ENCODE results near the gene PTPRK. TPM values are rescaled to one million over a fixed set of nuclear protein-coding genes. Genes with fewer than 3 reads are reported as not detected.

Gene PTPRK
- total RNA-seq, 2 donors from 2014 or later = 7.6 to 12.3 TPM

- Mint-ChIP-seq H3K36me3 (ENCODE audit: low read depth) (no peaks in the 10 kb centered on the region), H3K27me3 (peaks cover 10% of the 10 kb centered on the region)
These were observed 162.8 kb downstream of the PTPRK start for GRCh38 chr6:128357392-128358130.

DNA sequence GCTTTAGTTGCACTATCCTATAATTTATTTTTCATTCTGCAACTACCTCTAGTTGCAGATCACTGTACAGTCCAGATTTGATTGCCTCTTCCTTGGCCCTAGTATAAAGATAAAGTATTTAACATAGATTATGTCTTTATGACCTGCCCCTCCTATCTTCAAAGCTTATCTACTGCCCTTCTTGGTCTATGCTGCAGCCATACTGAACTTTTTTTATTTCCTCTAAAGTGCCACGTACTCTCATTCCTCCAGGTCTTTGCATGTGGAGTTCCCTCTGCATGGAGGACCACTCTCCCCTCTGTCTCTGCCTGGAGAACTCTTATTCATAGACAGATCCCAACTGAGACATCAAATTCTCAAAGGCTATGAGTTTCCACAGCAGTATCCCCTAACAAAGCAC lies 168.0 kb downstream of the PTPRK start:
- no peak for ATAC-seq (replicated peaks)
- Mint-ChIP-seq H3K9me3 (no peaks in the 10 kb centered on the region), H3K36me3 (ENCODE audit: low read depth) (no peaks in the 10 kb centered on the region), H3K27ac (no peak overlapping the region), H3K27me3 (peaks cover 6% of the 10 kb centered on the region), H3K4me3 (no peak overlapping the region), H3K4me1 (no peaks in the 10 kb centered on the region)

More at GRCh38 chr6:128357392-128358130, 162.8 kb downstream of the PTPRK start:
- Mint-ChIP-seq H3K9me3 (no peaks in the 10 kb centered on the region), H3K4me1 (no peaks in the 10 kb centered on the region), H3K27ac (no peak overlapping the region), H3K4me3 (no peak overlapping the region)
- no peak for ATAC-seq (replicated peaks)

DNA sequence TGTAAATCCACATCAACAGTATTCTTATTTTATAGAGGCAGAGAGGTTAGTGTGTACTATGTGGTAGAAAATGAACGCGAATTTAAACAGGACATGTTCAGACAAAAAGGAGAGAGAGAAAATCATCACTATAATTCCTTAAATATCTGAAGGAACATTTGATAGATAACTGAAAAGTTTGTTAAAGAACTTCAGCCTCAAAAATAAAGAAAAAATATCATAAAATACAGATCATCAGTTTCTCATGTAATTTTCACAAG lies 169.2 kb downstream of the PTPRK start:
- H3K9me3 Mint-ChIP-seq = no peaks in the 10 kb centered on the region
- ATAC-seq (replicated peaks) = no peak

DNA sequence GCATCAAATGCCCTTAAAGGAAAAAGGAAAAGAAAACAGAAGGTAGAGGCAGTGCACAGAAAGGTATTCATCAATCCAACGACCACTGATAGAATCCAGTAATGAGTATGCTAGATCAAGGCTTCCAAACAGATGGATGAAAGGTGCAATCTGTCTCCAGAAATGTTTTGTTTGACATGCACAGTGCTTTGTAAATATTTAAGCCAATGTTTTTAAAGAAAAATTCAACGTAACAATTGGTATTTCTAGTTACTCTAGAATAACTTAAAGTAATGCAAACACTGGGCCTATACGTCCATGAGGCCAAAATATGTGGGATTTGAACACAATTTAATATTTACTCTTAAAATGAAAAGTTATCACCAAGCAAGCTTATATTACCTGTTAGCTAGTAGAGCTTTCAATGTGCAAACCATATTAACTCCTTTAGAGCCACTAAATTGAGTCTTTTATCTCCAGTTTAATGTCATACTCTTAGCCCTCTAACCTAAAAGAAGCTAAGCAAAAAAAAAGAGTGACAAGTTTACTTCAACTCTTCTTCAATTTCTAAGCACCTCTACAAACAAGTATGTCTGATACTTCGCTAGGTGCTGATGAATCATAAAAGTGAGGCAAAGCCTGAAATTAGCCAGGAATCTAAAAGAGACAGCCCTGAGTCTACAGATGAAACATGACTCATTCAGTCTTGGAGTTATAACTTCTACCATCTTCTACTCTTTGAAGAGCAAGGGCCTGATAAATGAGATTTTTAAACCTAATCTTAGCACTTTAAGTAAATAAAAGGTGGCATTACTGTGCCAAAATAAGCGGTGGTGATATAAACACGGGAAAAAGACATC lies 169.8 kb downstream of the PTPRK start:
- Mint-ChIP-seq H3K27me3 (no peaks in the 10 kb centered on the region), H3K27ac (no peak overlapping the region), H3K9me3 (no peaks in the 10 kb centered on the region), H3K4me1 (no peaks in the 10 kb centered on the region), H3K4me3 (no peak overlapping the region), H3K36me3 (ENCODE audit: low read depth) (no peaks in the 10 kb centered on the region)
- ATAC-seq (replicated peaks) = no peak

More for the DNA sequence above, 169.2 kb downstream of the PTPRK start:
- H3K4me3 Mint-ChIP-seq = no peak overlapping the region
- no peaks in the 10 kb centered on the region for H3K36me3 Mint-ChIP-seq (ENCODE audit: low read depth)
- peaks cover 1% of the 10 kb centered on the region for H3K27me3 Mint-ChIP-seq
- H3K27ac Mint-ChIP-seq = no peak overlapping the region
- H3K4me1 Mint-ChIP-seq = no peaks in the 10 kb centered on the region

DNA sequence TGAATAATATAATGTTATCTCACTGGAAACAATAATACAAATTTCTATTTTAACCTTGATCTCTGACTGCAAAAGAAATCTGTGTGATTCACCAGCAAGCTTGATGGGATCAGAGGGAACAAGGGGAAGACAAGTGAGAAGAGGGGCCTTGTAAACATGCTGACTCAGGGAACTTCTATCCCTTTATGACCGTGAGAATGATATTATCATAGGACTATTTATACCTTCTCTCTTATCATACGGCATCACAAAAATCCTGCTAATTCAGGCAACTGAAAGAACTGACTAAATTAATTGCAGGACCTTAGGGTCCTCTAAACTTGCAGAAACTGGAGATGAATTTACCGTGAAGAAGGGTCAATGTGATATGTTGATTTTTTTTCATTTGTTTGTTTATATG lies 173.3 kb downstream of the PTPRK start:
- no peak overlapping the region for H3K27ac Mint-ChIP-seq
- H3K4me3 Mint-ChIP-seq = no peak overlapping the region
- no peaks in the 10 kb centered on the region for H3K4me1 Mint-ChIP-seq
- H3K36me3 Mint-ChIP-seq (ENCODE audit: low read depth) = no peaks in the 10 kb centered on the region
- no peaks in the 10 kb centered on the region for H3K9me3 Mint-ChIP-seq
- no peak for ATAC-seq (replicated peaks)
- peaks cover 4% of the 10 kb centered on the region for H3K27me3 Mint-ChIP-seq

- H3K27ac Mint-ChIP-seq = no peak overlapping the region
- H3K4me1 Mint-ChIP-seq = no peaks in the 10 kb centered on the region
- no peak for ATAC-seq (replicated peaks)
- no peak overlapping the region for H3K4me3 Mint-ChIP-seq
- H3K27me3 Mint-ChIP-seq = peaks cover 4% of the 10 kb centered on the region
- no peaks in the 10 kb centered on the region for H3K9me3 Mint-ChIP-seq
- H3K36me3 Mint-ChIP-seq (ENCODE audit: low read depth) = no peaks in the 10 kb centered on the region
These were observed 173.8 kb downstream of the PTPRK start for GRCh38 chr6:128346569-128346968.

GRCh38 chr6:128345278-128345677 lies 175.1 kb downstream of the PTPRK start:
- Mint-ChIP-seq H3K9me3 (no peaks in the 10 kb centered on the region), H3K4me1 (no peaks in the 10 kb centered on the region), H3K36me3 (ENCODE audit: low read depth) (no peaks in the 10 kb centered on the region), H3K27me3 (peaks cover 4% of the 10 kb centered on the region), H3K4me3 (no peak overlapping the region), H3K27ac (no peak overlapping the region)
- ATAC-seq (replicated peaks) = no peak

- H3K4me3 Mint-ChIP-seq = no peak overlapping the region
- H3K27ac Mint-ChIP-seq = no peak overlapping the region
- no peaks in the 10 kb centered on the region for H3K4me1 Mint-ChIP-seq
- no peak for ATAC-seq (replicated peaks)
- no peaks in the 10 kb centered on the region for H3K9me3 Mint-ChIP-seq
- no peaks in the 10 kb centered on the region for H3K36me3 Mint-ChIP-seq (ENCODE audit: low read depth)
- peaks cover 4% of the 10 kb centered on the region for H3K27me3 Mint-ChIP-seq
These were observed 176.7 kb downstream of the PTPRK start for GRCh38 chr6:128343706-128344105.

DNA sequence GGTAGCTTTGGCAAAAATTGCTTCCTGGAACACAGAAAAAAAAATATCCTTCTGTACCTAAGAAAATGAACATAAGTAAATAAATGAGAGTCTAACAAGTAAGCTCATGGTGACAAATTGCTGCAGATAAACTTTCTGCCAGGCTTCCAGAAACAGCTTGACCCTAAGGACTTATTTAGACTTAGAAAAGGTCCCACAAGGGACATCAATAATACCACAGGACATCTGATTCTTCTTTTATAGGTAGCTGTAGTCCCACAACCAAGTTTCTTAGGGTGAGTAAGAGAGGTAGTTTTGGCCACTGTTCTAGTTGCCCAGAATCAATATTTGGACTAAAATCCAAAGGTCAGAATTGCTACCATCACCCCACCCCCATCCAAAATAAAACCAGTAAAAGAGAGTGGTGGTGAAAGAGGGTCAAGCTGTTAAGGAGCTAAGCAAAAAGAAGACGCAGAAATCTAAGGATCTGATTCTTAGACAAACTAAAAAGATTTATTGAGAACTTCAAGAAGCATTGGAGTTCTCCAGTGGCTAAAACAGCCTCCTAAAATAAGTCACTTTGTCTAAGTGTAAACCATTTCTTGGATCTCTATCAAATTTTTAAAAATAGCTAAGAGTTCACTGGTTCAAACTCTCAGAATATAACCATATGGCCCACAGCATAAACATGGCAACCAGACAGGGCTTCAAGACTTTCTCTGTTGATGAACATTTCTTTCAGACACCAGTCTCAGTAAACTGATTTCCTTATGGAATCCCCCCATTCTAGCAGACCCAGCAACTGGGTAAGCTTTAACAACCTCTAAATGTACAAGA lies 180.6 kb downstream of the PTPRK start:
- H3K36me3 Mint-ChIP-seq (ENCODE audit: low read depth) = no peaks in the 10 kb centered on the region
- no peaks in the 10 kb centered on the region for H3K4me1 Mint-ChIP-seq
- peaks cover 4% of the 10 kb centered on the region for H3K27me3 Mint-ChIP-seq
- no peaks in the 10 kb centered on the region for H3K9me3 Mint-ChIP-seq
- no peak overlapping the region for H3K27ac Mint-ChIP-seq
- no peak overlapping the region for H3K4me3 Mint-ChIP-seq
- ATAC-seq (replicated peaks) = no peak

- Mint-ChIP-seq H3K4me1 (no peaks in the 10 kb centered on the region), H3K9me3 (no peaks in the 10 kb centered on the region), H3K36me3 (ENCODE audit: low read depth) (no peaks in the 10 kb centered on the region), H3K27ac (no peak overlapping the region), H3K27me3 (peaks cover 2% of the 10 kb centered on the region), H3K4me3 (no peak overlapping the region)
- no peak for ATAC-seq (replicated peaks)
These were observed 182.8 kb downstream of the PTPRK start for GRCh38 chr6:128337619-128338018.

GRCh38 chr6:128336436-128337095 lies 183.8 kb downstream of the PTPRK start:
- Mint-ChIP-seq H3K36me3 (ENCODE audit: low read depth) (no peaks in the 10 kb centered on the region), H3K9me3 (no peaks in the 10 kb centered on the region), H3K27me3 (peaks cover 7% of the 10 kb centered on the region), H3K4me1 (no peaks in the 10 kb centered on the region), H3K4me3 (no peak overlapping the region), H3K27ac (no peak overlapping the region)
- no peak for ATAC-seq (replicated peaks)

GRCh38 chr6:128335963-128336362 lies 184.4 kb downstream of the PTPRK start:
- Mint-ChIP-seq H3K27me3 (peaks cover 7% of the 10 kb centered on the region), H3K9me3 (no peaks in the 10 kb centered on the region), H3K27ac (no peak overlapping the region), H3K4me3 (no peak overlapping the region), H3K4me1 (no peaks in the 10 kb centered on the region), H3K36me3 (ENCODE audit: low read depth) (no peaks in the 10 kb centered on the region)
- no peak for ATAC-seq (replicated peaks)

DNA sequence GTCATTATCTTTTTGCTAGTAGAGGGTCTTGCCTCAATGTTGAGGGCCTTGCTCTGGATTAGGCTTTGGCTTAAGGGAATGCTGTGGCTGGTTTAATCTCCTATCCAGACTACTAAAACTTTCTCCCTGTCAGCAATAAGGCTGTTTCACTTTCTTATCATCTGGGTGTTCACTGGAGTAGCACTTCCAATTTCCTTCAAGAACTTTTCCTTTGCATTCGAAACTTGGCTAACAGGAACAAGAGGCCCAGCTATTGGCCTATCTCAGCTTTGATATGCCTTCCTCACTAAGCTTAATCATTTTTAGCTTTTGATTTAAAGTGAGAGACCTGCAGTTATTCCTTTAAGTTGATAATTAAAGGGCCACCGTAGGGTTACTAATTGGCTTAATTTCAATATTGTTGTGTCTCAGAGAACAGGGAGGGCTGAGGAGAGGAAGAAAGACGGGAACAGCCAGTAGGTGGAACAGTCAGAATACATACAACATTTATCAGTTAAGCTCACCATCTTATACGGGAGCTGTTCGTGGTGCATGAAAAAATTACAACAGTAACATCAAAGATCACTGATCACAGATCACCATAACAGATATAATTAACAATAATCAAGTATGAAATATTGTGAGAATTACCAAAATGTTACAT lies 186.7 kb downstream of the PTPRK start:
- H3K36me3 Mint-ChIP-seq (ENCODE audit: low read depth) = no peaks in the 10 kb centered on the region
- no peak for ATAC-seq (replicated peaks)
- no peak overlapping the region for H3K4me3 Mint-ChIP-seq
- no peaks in the 10 kb centered on the region for H3K9me3 Mint-ChIP-seq
- H3K27me3 Mint-ChIP-seq = peaks cover 7% of the 10 kb centered on the region
- no peak overlapping the region for H3K27ac Mint-ChIP-seq
- H3K4me1 Mint-ChIP-seq = no peaks in the 10 kb centered on the region

DNA sequence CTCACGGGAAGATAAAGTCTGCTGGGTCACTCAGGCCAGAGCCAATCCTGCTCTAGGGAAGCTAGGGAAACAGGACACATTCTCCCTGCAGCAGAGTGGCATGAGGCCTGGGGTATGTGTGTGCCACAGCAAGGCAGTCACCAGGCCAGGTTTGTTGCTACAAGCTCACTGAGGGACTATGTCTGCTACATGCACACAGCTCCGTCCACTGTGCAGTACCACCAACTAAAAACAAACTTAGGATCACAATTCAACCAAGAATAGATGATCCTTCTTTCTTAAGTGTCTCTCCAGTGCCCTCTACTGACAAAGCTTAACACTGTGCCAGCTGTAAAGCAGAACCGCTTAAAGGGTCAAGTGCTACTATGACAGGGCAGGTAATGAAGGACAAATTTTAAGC lies 192.5 kb downstream of the PTPRK start:
- Mint-ChIP-seq H3K9me3 (no peaks in the 10 kb centered on the region), H3K27ac (no peak overlapping the region), H3K4me3 (no peak overlapping the region), H3K4me1 (no peaks in the 10 kb centered on the region), H3K36me3 (ENCODE audit: low read depth) (no peaks in the 10 kb centered on the region), H3K27me3 (peaks cover 7% of the 10 kb centered on the region)
- peak; percentile 72 for ATAC-seq (replicated peaks)

Measured in activated T-helper 17 cell treated with anti-CD3 and anti-CD28 coated beads, Interleukin-2, amount 50 U/mL, for 72 hours (primary cell).